Liver (tissue), 9 donors: ENCODE results near the gene CHRM4. TPM values are rescaled to one million over a fixed set of nuclear protein-coding genes. Genes with fewer than 3 reads are reported as not detected.

ENCODE experiments used
- DNase-seq: peaks from one replicate; pipeline ENCODE4 v3.0.0-alpha.2; 2017; ENCODE audit warnings: low spot score
- H3K27ac ChIP-seq, 2 donors: one replicate each; pipeline ENCODE4 v1.7.0; 2013; ENCODE audit warnings: inconsistent platforms in 2 of 2, low read length in 2 of 2, control low read depth in 1 of 2, low read depth in 1 of 2, mild to moderate bottlenecking in 1 of 2
- H3K27me3 ChIP-seq, 4 donors: one replicate each; pipeline versions ENCODE4 v1.6.1 to v1.7.0; 2013; ENCODE audit warnings: low read length in 3 of 4, inconsistent platforms in 1 of 4, mild to moderate bottlenecking in 1 of 4, moderate library complexity in 1 of 4; ENCODE audit not compliant: control insufficient read depth in 4 of 4, insufficient read depth in 4 of 4
- H3K36me3 ChIP-seq, 4 donors: one replicate each; pipeline versions ENCODE4 v1.6.1 to v1.7.0; 2013; ENCODE audit warnings: low read length in 3 of 4, mild to moderate bottlenecking in 3 of 4, low read depth in 1 of 4, moderate library complexity in 1 of 4; ENCODE audit not compliant: control insufficient read depth in 4 of 4, insufficient read depth in 3 of 4
- H3K4me1 ChIP-seq, 4 donors: one replicate each; pipeline versions ENCODE4 v1.6.1 to v1.7.0; 2013; ENCODE audit warnings: low read length in 3 of 4, mild to moderate bottlenecking in 3 of 4, moderate library complexity in 1 of 4; ENCODE audit not compliant: control insufficient read depth in 4 of 4, insufficient read depth in 4 of 4
- H3K4me3 ChIP-seq, 3 donors: one replicate each; pipeline versions ENCODE4 v1.6.1 to v1.7.0; 2013; ENCODE audit warnings: low read length in 3 of 3, control low read depth in 1 of 3, low read depth in 1 of 3, mild to moderate bottlenecking in 1 of 3
- H3K9ac ChIP-seq, 2 donors: one replicate each; pipeline ENCODE4 v1.7.0; 2013; ENCODE audit warnings: low read length in 2 of 2, mild to moderate bottlenecking in 2 of 2, moderate library complexity in 2 of 2, control low read depth in 1 of 2, low read depth in 1 of 2
- H3K9me3 ChIP-seq, 4 donors: one replicate each; pipeline versions ENCODE4 v1.6.1 to v1.7.0; 2013; ENCODE audit warnings: low read length in 3 of 4; ENCODE audit not compliant: control insufficient read depth in 4 of 4
- CTCF ChIP-seq: fragments of 150-350 bp; IDR thresholded peaks from 2 replicates; pipeline ENCODE4 v1.5.1; 2017; ENCODE audit warnings: improper control_type of control experiment, low read depth, low read length; ENCODE audit not compliant: missing input control
- EGR1 ChIP-seq, 2 donors: IDR thresholded peaks; 2 replicates each; pipeline ENCODE4 v1.6.1; 2016 to 2018; ENCODE audit warnings: antibody characterized with exemption in 2 of 2, low read depth in 2 of 2
- FOXA1 ChIP-seq: IDR thresholded peaks from 2 replicates; pipeline ENCODE4 v1.6.1; 2016; ENCODE audit warnings: antibody characterized with exemption
- GABPA ChIP-seq, 2 donors: IDR thresholded peaks in 1 of 2; conservative IDR thresholded peaks in 1 of 2; 2 replicates each; pipeline ENCODE4 v1.6.1; 2016; ENCODE audit warnings: antibody characterized with exemption in 2 of 2, mild to moderate bottlenecking in 1 of 2, moderate library complexity in 1 of 2
- HNF4A ChIP-seq, 2 donors: conservative IDR thresholded peaks; 2 replicates each; pipeline ENCODE4 v1.6.1; 2016; ENCODE audit warnings: antibody characterized with exemption in 2 of 2, mild to moderate bottlenecking in 2 of 2
- HNF4G ChIP-seq: IDR thresholded peaks from 2 replicates; pipeline ENCODE4 v1.6.1; 2016; ENCODE audit warnings: antibody characterized with exemption
- JUND ChIP-seq, 2 donors: IDR thresholded peaks; 2 replicates each; pipeline ENCODE4 v1.6.1; 2016; ENCODE audit warnings: antibody characterized with exemption in 2 of 2
- MAX ChIP-seq: IDR thresholded peaks from 2 replicates; pipeline ENCODE4 v1.6.1; 2016; ENCODE audit warnings: antibody characterized with exemption
- NR2F2 ChIP-seq: IDR thresholded peaks from 2 replicates; pipeline ENCODE4 v1.6.1; 2016; ENCODE audit warnings: antibody characterized with exemption
- RAD21 ChIP-seq, 2 donors: IDR thresholded peaks; 2 replicates each; pipeline ENCODE4 v1.6.1; 2016; ENCODE audit warnings: antibody characterized with exemption in 2 of 2, mild to moderate bottlenecking in 2 of 2
- REST ChIP-seq: IDR thresholded peaks from 2 replicates; pipeline ENCODE4 v1.6.1; 2016; ENCODE audit warnings: antibody characterized with exemption, mild to moderate bottlenecking
- RXRA ChIP-seq, 2 donors: IDR thresholded peaks; 2 replicates each; pipeline ENCODE4 v1.6.1; 2017 to 2018; ENCODE audit warnings: antibody characterized with exemption in 2 of 2, mild to moderate bottlenecking in 1 of 2
- SP1 ChIP-seq: IDR thresholded peaks from 2 replicates; pipeline ENCODE4 v1.6.1; 2018; ENCODE audit warnings: antibody characterized with exemption, mild to moderate bottlenecking
- TAF1 ChIP-seq: conservative IDR thresholded peaks from 2 replicates; pipeline ENCODE4 v1.6.1; 2016; ENCODE audit warnings: antibody characterized with exemption, mild to moderate bottlenecking
- YY1 ChIP-seq: IDR thresholded peaks from 2 replicates; pipeline ENCODE4 v1.6.1; 2016; ENCODE audit warnings: antibody characterized with exemption, mild to moderate bottlenecking
- ZBTB33 ChIP-seq: IDR thresholded peaks from 2 replicates; pipeline ENCODE4 v1.6.1; 2016; ENCODE audit warnings: antibody characterized with exemption
- WGBS: extraction: QIAGEN DNeasy Blood & Tissue Kit; methylation state at CpG from one replicate; pipeline ENCODE4 v1.1.7; 2013; 5-methylcytosine and 5-hydroxymethylcytosine counted together
- polyA plus RNA-seq, 2 donors: library from polyadenylated mRNA; stranded (reverse) in 1 of 2; unstranded in 1 of 2; fragments of 200-250 nt in 1 of 2; fragments of >200 nt in 1 of 2; fragmentation: Nextera tagmentation in 1 of 2; extraction: Ambion mirVana in 1 of 2; gene quantifications; one replicate each; pipeline versions ENCODE4 v1.2.1 to v1.2.3, GENCODE V29; 2013 to 2015
- total RNA-seq, 2 donors: library from RNA; depleted of rRNA; stranded (reverse); fragments of >200 nt; gene quantifications; one replicate each; pipeline ENCODE4 v1.2.3, GENCODE V29; 2014
- donor health status: healthy.
- donor health status: healthy.
- donor health status: healthy.
- donor health status: healthy.
- donor health status: healthy.

CHRM4 gene
- total and polyA plus RNA-seq, 4 donors, result 0.08 to 0.09 TPM; not detected in 2

- Histone ChIP-seq H3K27me3 (no peaks in the 10 kb centered on the region), H3K36me3 (peaks cover 7 to 47% (median 15%) of the 10 kb centered on the region in 4 donors), H3K9me3 (no peaks in the 10 kb centered on the region), H3K9ac (no peak overlapping the region), H3K4me1 (peaks cover 0 to 5% (median 0%) of the 10 kb centered on the region in 4 donors), H3K27ac (no peak overlapping the region), H3K4me3 (no peak overlapping the region)
- WGBS, result 97% methylated on average over 19 of the region's 19 CpGs
- TF ChIP-seq HNF4A (conservative IDR thresholded peaks at IDR 0.05) (no peak), GABPA (IDR thresholded peaks at IDR 0.05 in 1 of 2, conservative IDR thresholded peaks at IDR 0.05 in 1 of 2) (no peak), EGR1 (IDR thresholded peaks at IDR 0.05; ENCODE audit: low read depth in 2 of 2) (no peak), REST (no peak), NR2F2 (no peak), YY1 (no peak), RXRA (IDR thresholded peaks at IDR 0.05) (no peak), ZBTB33 (no peak), HNF4G (no peak), TAF1 (no peak), MAX (no peak), RAD21 (IDR thresholded peaks at IDR 0.05) (no peak), SP1 (no peak), FOXA1 (no peak), JUND (IDR thresholded peaks at IDR 0.05) (no peak), CTCF (no peak)
- no peak for DNase-seq
These were observed 15.1 kb downstream of the CHRM4 start for GRCh38 chr11:46376258-46377050.
